Liver (tissue), 9 donors: Measurements from ENCODE around the gene RXRG. TPM values are rescaled to one million over a fixed set of nuclear protein-coding genes. Genes with fewer than 3 reads are reported as not detected.

ENCODE experiments used
- DNase-seq: peaks from one replicate; pipeline ENCODE4 v3.0.0-alpha.2; 2017; ENCODE audit warnings: low spot score
- H3K27ac ChIP-seq, 2 donors: one replicate each; pipeline ENCODE4 v1.7.0; 2013; ENCODE audit warnings: inconsistent platforms in 2 of 2, low read length in 2 of 2, control low read depth in 1 of 2, low read depth in 1 of 2, mild to moderate bottlenecking in 1 of 2
- H3K27me3 ChIP-seq, 4 donors: one replicate each; pipeline versions ENCODE4 v1.6.1 to v1.7.0; 2013; ENCODE audit warnings: low read length in 3 of 4, inconsistent platforms in 1 of 4, mild to moderate bottlenecking in 1 of 4, moderate library complexity in 1 of 4; ENCODE audit not compliant: control insufficient read depth in 4 of 4, insufficient read depth in 4 of 4
- H3K36me3 ChIP-seq, 4 donors: one replicate each; pipeline versions ENCODE4 v1.6.1 to v1.7.0; 2013; ENCODE audit warnings: low read length in 3 of 4, mild to moderate bottlenecking in 3 of 4, low read depth in 1 of 4, moderate library complexity in 1 of 4; ENCODE audit not compliant: control insufficient read depth in 4 of 4, insufficient read depth in 3 of 4
- H3K4me1 ChIP-seq, 4 donors: one replicate each; pipeline versions ENCODE4 v1.6.1 to v1.7.0; 2013; ENCODE audit warnings: low read length in 3 of 4, mild to moderate bottlenecking in 3 of 4, moderate library complexity in 1 of 4; ENCODE audit not compliant: control insufficient read depth in 4 of 4, insufficient read depth in 4 of 4
- H3K4me3 ChIP-seq, 3 donors: one replicate each; pipeline versions ENCODE4 v1.6.1 to v1.7.0; 2013; ENCODE audit warnings: low read length in 3 of 3, control low read depth in 1 of 3, low read depth in 1 of 3, mild to moderate bottlenecking in 1 of 3
- H3K9ac ChIP-seq, 2 donors: one replicate each; pipeline ENCODE4 v1.7.0; 2013; ENCODE audit warnings: low read length in 2 of 2, mild to moderate bottlenecking in 2 of 2, moderate library complexity in 2 of 2, control low read depth in 1 of 2, low read depth in 1 of 2
- H3K9me3 ChIP-seq, 4 donors: one replicate each; pipeline versions ENCODE4 v1.6.1 to v1.7.0; 2013; ENCODE audit warnings: low read length in 3 of 4; ENCODE audit not compliant: control insufficient read depth in 4 of 4
- ATF3 ChIP-seq: IDR thresholded peaks from 2 replicates; pipeline ENCODE4 v1.6.1; 2016; ENCODE audit warnings: antibody characterized with exemption
- CTCF ChIP-seq: fragments of 150-350 bp; IDR thresholded peaks from 2 replicates; pipeline ENCODE4 v1.5.1; 2017; ENCODE audit warnings: improper control_type of control experiment, low read depth, low read length; ENCODE audit not compliant: missing input control
- EGR1 ChIP-seq, 2 donors: IDR thresholded peaks; 2 replicates each; pipeline ENCODE4 v1.6.1; 2016 to 2018; ENCODE audit warnings: antibody characterized with exemption in 2 of 2, low read depth in 2 of 2
- FOXA1 ChIP-seq: IDR thresholded peaks from 2 replicates; pipeline ENCODE4 v1.6.1; 2016; ENCODE audit warnings: antibody characterized with exemption
- FOXA2 ChIP-seq: IDR thresholded peaks from 2 replicates; pipeline ENCODE4 v1.6.1; 2016; ENCODE audit warnings: antibody characterized with exemption
- GABPA ChIP-seq, 2 donors: IDR thresholded peaks in 1 of 2; conservative IDR thresholded peaks in 1 of 2; 2 replicates each; pipeline ENCODE4 v1.6.1; 2016; ENCODE audit warnings: antibody characterized with exemption in 2 of 2, mild to moderate bottlenecking in 1 of 2, moderate library complexity in 1 of 2
- HNF4A ChIP-seq, 2 donors: conservative IDR thresholded peaks; 2 replicates each; pipeline ENCODE4 v1.6.1; 2016; ENCODE audit warnings: antibody characterized with exemption in 2 of 2, mild to moderate bottlenecking in 2 of 2
- HNF4G ChIP-seq: IDR thresholded peaks from 2 replicates; pipeline ENCODE4 v1.6.1; 2016; ENCODE audit warnings: antibody characterized with exemption
- JUND ChIP-seq, 2 donors: IDR thresholded peaks; 2 replicates each; pipeline ENCODE4 v1.6.1; 2016; ENCODE audit warnings: antibody characterized with exemption in 2 of 2
- MAX ChIP-seq: IDR thresholded peaks from 2 replicates; pipeline ENCODE4 v1.6.1; 2016; ENCODE audit warnings: antibody characterized with exemption
- NR2F2 ChIP-seq: IDR thresholded peaks from 2 replicates; pipeline ENCODE4 v1.6.1; 2016; ENCODE audit warnings: antibody characterized with exemption
- RAD21 ChIP-seq, 2 donors: IDR thresholded peaks; 2 replicates each; pipeline ENCODE4 v1.6.1; 2016; ENCODE audit warnings: antibody characterized with exemption in 2 of 2, mild to moderate bottlenecking in 2 of 2
- REST ChIP-seq: IDR thresholded peaks from 2 replicates; pipeline ENCODE4 v1.6.1; 2016; ENCODE audit warnings: antibody characterized with exemption, mild to moderate bottlenecking
- RXRA ChIP-seq, 2 donors: IDR thresholded peaks; 2 replicates each; pipeline ENCODE4 v1.6.1; 2017 to 2018; ENCODE audit warnings: antibody characterized with exemption in 2 of 2, mild to moderate bottlenecking in 1 of 2
- SP1 ChIP-seq: IDR thresholded peaks from 2 replicates; pipeline ENCODE4 v1.6.1; 2018; ENCODE audit warnings: antibody characterized with exemption, mild to moderate bottlenecking
- TAF1 ChIP-seq: conservative IDR thresholded peaks from 2 replicates; pipeline ENCODE4 v1.6.1; 2016; ENCODE audit warnings: antibody characterized with exemption, mild to moderate bottlenecking
- YY1 ChIP-seq: IDR thresholded peaks from 2 replicates; pipeline ENCODE4 v1.6.1; 2016; ENCODE audit warnings: antibody characterized with exemption, mild to moderate bottlenecking
- WGBS: extraction: QIAGEN DNeasy Blood & Tissue Kit; methylation state at CpG from one replicate; pipeline ENCODE4 v1.1.7; 2013; 5-methylcytosine and 5-hydroxymethylcytosine counted together
- polyA plus RNA-seq, 2 donors: library from polyadenylated mRNA; stranded (reverse) in 1 of 2; unstranded in 1 of 2; fragments of 200-250 nt in 1 of 2; fragments of >200 nt in 1 of 2; fragmentation: Nextera tagmentation in 1 of 2; extraction: Ambion mirVana in 1 of 2; gene quantifications; one replicate each; pipeline versions ENCODE4 v1.2.1 to v1.2.3, GENCODE V29; 2013 to 2015
- total RNA-seq, 2 donors: library from RNA; depleted of rRNA; stranded (reverse); fragments of >200 nt; gene quantifications; one replicate each; pipeline ENCODE4 v1.2.3, GENCODE V29; 2014
- donor health status: healthy.
- donor health status: healthy.
- donor health status: healthy.
- donor health status: healthy.
- donor health status: healthy.

The RXRG gene
- total and polyA plus RNA-seq, 4 donors: 0.12 to 0.44 (median 0.42) TPM; not detected in 1

- Histone ChIP-seq H3K4me1 (no peaks in the 10 kb centered on the region), H3K27me3 (no peaks in the 10 kb centered on the region), H3K4me3 (no peak overlapping the region), H3K27ac (no peak overlapping the region), H3K9me3 (no peaks in the 10 kb centered on the region), H3K36me3 (no peaks in the 10 kb centered on the region), H3K9ac (no peak overlapping the region)
- TF ChIP-seq MAX (no peak), CTCF (no peak)
- 77% methylated on average over 5 of the region's 5 CpGs for WGBS
- DNase-seq: no peak
These were observed 61.1 kb downstream of the RXRG start for GRCh38 chr1:165383599-165384405.

GRCh38 chr1:165383067-165383466 is 61.9 kb downstream of the RXRG start:
- no peaks in the 10 kb centered on the region for H3K27me3 ChIP-seq
- WGBS: 87% methylated on average over 6 of the region's 6 CpGs
- H3K9ac ChIP-seq: no peak overlapping the region
- H3K9me3 ChIP-seq: no peaks in the 10 kb centered on the region
- no peak overlapping the region for H3K27ac ChIP-seq
- H3K4me3 ChIP-seq: no peak overlapping the region
- DNase-seq: no peak
- TF ChIP-seq FOXA2: no peak
- no peaks in the 10 kb centered on the region for H3K4me1 ChIP-seq
- no peaks in the 10 kb centered on the region for H3K36me3 ChIP-seq

- 90% methylated on average over 6 of the region's 6 CpGs for WGBS
- Histone ChIP-seq H3K27ac (no peak overlapping the region), H3K9me3 (no peaks in the 10 kb centered on the region), H3K27me3 (no peaks in the 10 kb centered on the region), H3K36me3 (no peaks in the 10 kb centered on the region), H3K4me1 (no peaks in the 10 kb centered on the region), H3K9ac (no peak overlapping the region), H3K4me3 (no peak overlapping the region)
- TF ChIP-seq ATF3 (no peak), SP1 (no peak), YY1 (no peak), RAD21 (IDR thresholded peaks at IDR 0.05) (no peak), JUND (IDR thresholded peaks at IDR 0.05) (no peak), REST (no peak), HNF4G (no peak), GABPA (IDR thresholded peaks at IDR 0.05 in 1 of 2, conservative IDR thresholded peaks at IDR 0.05 in 1 of 2) (no peak), RXRA (IDR thresholded peaks at IDR 0.05) (no peak), TAF1 (no peak), FOXA2 (no peak), NR2F2 (no peak), MAX (no peak), CTCF (no peak), EGR1 (IDR thresholded peaks at IDR 0.05; ENCODE audit: low read depth in 2 of 2) (no peak), FOXA1 (no peak), HNF4A (conservative IDR thresholded peaks at IDR 0.05) (no peak)
- DNase-seq: no peak
These were observed 63.0 kb downstream of the RXRG start for GRCh38 chr1:165381745-165382505.
